GM10847 (cell line): ENCODE measurements around the gene ARMC6.
A peak's percentile ranks its signal among the peaks of the same experiment; 100 is the strongest.

Experiments used
- POLR2A ChIP-seq: IDR thresholded peaks from 2 replicates; pipeline ENCODE4 v1.6.1; 2011; ENCODE audit not compliant: insufficient read length; ENCODE audit errors: extremely low read depth

ARMC6 gene

GRCh38 chr19:19033426-19034203 lies at the start of gene ARMC6, which contains the start of gene SUGP2:
Gene ARMC6 (plus strand): TSS chr19:19033603. CDS start chr19:19034210, 607 bp downstream.
Gene SUGP2 (minus strand): TSS chr19:19033517. CDS start chr19:19031071, 2,446 bp downstream.
- peak; percentile 66 for TF ChIP-seq POLR2A

GRCh38 chr19:18984251-18984650 lies 49.2 kb upstream of the ARMC6 start:
- no peak for TF ChIP-seq POLR2A

GRCh38 chr19:18985257-18985656 lies 48.1 kb upstream of the ARMC6 start:
- no peak for TF ChIP-seq POLR2A

- TF ChIP-seq POLR2A, result no peak
Measured at GRCh38 chr19:18987456-18987855, 45.9 kb upstream of the ARMC6 start.

GRCh38 chr19:18989316-18989715 lies 44.1 kb upstream of the ARMC6 start:
- TF ChIP-seq POLR2A, result no peak

GRCh38 chr19:18990128-18990708 lies 43.2 kb upstream of the ARMC6 start:
- no peak for TF ChIP-seq POLR2A

GRCh38 chr19:18991006-18991405 lies 42.4 kb upstream of the ARMC6 start:
- TF ChIP-seq POLR2A, result no peak

- no peak for TF ChIP-seq POLR2A
Measured at GRCh38 chr19:18991468-18991867, 41.9 kb upstream of the ARMC6 start.

GRCh38 chr19:18992696-18993095 lies 40.7 kb upstream of the ARMC6 start:
- TF ChIP-seq POLR2A, result no peak

GRCh38 chr19:18993115-18993514 lies 40.3 kb upstream of the ARMC6 start:
- no peak for TF ChIP-seq POLR2A

GRCh38 chr19:18995804-18996241 lies 37.6 kb upstream of the ARMC6 start:
- no peak for TF ChIP-seq POLR2A

- TF ChIP-seq POLR2A, result no peak
Measured at GRCh38 chr19:18996351-18996750, 37.1 kb upstream of the ARMC6 start.

GRCh38 chr19:18996796-18997394 lies 36.5 kb upstream of the ARMC6 start:
- no peak for TF ChIP-seq POLR2A

GRCh38 chr19:18998276-18998675 lies 35.1 kb upstream of the ARMC6 start:
- TF ChIP-seq POLR2A, result no peak

- TF ChIP-seq POLR2A, result no peak
Measured at GRCh38 chr19:18999016-18999758, 34.2 kb upstream of the ARMC6 start.
